SIG-M5 treated with dmso at 0.1 percent for 504 hours (cell line): Measurements from ENCODE around the gene GTF3C1.
A peak's percentile ranks its signal among the peaks of the same experiment; 100 is the strongest.

Experiments
- DNase-seq: peaks from one replicate; lab custom pipeline; 2025; ENCODE audit not compliant: unreplicated experiment; lab: John Stamatoyannopoulos, UW

The GTF3C1 gene

DNA sequence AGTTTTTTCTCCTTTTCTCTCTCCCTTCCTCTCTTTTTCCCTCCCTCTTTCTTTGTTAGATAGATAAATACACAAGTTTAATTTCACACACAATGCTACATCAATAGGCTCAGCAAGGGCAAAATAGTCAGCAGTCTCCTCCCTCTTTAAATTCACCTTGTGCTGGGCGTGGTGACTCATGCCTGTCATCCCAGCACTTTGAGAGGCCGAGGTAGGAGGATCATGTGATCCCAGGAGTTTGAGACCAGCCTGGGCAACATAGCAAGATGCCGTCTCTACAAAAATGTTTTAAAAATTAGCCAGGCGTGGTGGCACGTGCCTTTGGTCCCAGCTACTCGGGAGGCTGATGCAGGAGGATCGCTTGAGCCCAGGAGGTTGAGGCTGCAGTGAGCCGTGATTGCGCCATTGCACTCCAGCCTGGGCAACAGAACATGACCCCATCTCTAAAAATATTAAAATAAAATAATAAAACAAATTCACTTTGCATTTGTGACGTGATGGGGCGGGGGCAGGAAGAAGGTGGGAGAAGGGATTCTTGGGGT, 120.3 kb downstream of the GTF3C1 start:
- no peak for DNase-seq

DNA sequence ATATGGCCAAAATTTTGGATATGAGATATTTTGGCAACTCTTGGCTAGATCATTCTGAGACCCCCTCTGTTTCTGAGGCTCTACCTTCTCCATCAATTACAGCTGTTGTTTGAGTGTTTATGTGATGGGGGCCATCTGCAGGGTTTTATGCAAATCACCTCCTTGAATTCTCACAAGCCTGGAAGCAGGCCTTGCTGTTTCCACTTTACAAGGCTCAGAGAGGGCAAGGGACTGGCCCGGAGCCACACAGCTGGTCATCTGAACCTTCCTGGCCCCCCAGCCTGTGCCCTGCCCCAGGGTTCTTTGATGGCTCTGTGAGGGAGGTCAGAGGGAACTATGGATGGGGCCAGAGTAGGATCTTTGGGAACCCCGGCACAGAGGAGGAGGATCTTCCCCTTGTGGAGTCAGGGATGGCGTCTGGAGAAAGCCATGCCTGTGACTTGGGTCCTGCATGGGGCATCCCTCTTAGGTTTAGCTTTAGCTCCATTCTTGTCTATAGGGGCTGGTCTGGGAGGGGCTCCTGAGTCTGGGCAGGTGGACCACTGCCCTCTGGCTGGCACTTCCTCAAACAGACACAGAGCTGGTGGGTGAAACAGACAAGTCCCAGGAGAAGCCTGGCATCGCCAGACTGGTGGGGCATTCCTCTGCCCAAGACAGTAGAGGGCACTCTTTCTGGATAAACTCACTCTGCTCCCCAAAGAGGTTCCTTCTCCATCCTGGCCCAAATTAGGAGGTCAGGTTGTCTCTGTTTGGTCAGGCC, 121.5 kb downstream of the GTF3C1 start:
- DNase-seq: no peak

DNA sequence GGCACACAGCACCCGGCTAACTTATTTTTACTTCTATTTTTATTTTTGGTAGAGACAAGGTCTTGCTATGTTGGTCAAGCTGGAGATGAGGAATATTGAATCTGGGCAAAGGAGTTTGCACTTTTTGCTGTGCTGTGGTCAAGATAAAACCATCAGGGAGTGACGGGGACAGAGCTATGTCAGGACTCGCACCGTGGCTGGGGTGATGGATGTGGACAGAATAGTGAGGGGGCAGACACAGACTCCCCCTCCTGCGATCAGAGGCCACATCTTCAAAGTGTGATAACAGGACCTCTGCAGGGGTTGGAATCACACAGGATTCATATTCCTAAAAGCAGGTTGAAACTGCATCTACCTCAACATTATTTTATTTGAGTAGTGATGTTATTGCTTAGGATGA, 122.2 kb downstream of the GTF3C1 start:
- no peak for DNase-seq

DNA sequence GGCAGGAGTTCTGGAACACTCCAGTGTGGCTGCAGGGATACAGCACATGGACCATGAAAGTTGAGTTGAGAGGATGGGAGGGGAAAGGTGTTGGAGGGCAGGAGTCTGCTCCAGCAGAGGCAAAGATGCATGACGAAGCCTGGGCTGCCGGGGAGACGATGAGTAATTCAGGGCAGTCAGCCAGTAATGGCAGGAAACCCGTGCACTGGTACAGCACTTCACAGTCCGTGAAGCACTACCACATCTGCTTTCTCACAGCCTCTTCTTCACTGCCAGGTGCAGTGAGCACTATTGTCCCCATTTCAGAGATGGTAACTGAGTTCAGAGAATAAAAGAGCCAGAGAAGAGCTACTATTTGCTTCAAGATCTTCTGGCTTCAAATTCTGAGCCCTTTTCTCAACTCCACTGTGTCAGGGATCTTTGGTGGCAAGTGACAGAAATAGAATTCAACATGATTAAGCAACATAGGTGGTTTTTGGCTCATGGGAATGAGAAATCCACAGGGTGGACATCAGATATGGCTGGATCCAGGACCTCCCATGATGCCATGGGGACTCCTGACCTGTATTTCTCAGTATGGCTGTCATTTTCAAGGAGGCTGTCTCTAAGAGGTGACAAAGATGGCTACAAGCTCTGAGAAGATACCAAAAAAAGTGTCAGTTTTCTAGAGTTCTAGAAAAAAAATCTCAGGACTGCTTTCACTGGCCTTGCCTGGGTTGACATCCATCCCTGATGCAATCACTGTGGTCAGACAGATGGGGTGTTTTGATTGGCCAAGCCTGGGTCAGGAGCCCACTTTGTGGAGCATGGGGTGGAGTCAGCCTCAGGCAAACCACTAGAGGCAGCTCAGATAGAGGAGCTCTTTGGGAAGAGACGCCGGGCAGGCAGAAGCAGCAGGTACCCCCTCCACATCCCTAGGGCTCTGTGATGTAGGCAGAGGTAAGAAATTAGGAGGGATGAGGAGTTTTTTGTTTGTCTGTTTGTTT, 123.0 kb downstream of the GTF3C1 start:
- DNase-seq: peak; percentile 65

DNA sequence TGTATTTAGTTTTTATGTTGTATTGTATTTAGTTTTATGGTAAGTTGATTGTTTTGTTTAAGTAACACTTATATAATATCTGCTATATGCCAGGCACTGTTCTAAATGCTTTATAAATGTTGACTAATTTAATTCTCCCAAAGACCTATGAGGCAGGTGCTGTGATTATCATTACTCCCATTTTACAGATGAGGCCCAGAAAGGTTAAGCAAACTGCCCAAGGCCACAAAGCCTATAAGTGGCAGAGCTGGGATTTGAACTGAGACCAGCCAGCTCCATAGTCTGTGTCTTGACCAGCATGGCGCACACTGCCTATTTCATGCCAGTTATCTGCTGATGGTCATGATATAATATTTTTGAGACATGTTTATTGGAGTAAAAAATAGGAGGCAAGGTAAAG, 123.8 kb downstream of the GTF3C1 start:
- DNase-seq: no peak

DNA sequence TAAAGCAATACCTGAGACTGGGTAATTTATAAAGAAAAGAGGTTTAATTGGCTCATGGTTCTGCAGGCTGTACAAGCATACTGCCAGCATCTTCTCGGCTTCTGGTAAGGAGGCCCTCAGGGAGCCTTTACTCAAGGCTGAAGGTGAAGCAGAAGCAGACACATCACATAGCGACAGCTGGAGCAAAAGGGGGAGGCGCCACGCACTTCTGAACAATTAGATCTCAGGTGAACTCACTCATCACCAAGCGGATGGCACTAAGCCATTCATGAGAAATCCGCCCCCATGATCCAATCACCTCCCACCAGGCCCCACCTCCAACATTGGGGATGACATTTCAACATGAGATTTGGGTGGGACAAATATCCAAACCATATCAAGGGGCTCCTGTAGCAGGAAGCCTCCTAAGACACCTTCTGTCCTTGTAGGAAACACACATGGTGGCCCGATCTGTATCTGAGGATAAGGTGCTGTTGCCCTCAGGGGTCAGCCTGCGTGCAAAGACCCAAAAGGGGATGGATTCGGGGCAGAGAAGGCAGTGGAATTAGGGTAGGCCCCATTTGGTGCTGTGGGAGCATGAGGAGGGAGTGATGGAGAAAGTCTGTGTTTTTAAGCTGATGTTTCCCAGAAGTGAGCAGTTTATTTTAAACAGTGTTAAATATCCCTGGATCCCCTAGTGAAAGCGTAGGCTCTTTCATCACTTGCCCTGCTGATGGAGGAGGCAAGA, 124.8 kb downstream of the GTF3C1 start:
- DNase-seq: no peak

DNA sequence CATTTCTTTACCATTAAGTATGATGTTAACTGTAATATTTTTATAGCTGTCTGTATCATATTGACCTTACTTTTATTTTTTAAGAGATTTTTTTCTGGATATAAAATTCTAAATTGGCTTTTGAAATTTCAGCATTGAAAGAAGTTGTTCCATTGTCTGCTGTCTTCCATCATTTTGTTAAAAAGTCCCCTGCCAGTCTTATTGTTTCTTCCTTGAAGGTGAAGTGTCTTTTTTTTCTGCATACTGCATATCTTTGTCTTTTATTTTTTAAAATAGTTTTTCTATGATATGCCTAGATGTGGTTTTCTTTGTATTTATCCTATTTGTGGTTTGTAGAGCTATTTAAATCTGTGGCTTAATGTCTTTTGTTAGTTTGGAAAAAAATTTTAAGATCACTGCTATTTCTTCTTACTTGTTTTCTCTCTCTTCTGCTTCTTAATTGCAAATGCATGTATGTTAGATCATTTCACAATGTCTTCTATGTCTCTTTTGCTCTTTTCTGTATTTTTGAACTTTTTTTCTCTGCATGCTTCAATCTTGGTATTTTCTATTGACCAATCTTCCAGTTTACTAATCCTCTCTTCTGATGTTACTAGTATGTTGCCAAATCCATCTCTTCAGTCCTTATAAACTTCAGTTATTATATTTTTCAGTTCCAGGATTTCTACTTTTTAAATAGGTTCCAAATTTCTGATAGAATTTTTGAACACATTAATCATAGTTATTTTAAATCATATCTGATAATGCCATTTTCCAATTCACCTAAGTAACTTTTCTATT, 127.6 kb downstream of the GTF3C1 start:
- peak; percentile 31 for DNase-seq

DNA sequence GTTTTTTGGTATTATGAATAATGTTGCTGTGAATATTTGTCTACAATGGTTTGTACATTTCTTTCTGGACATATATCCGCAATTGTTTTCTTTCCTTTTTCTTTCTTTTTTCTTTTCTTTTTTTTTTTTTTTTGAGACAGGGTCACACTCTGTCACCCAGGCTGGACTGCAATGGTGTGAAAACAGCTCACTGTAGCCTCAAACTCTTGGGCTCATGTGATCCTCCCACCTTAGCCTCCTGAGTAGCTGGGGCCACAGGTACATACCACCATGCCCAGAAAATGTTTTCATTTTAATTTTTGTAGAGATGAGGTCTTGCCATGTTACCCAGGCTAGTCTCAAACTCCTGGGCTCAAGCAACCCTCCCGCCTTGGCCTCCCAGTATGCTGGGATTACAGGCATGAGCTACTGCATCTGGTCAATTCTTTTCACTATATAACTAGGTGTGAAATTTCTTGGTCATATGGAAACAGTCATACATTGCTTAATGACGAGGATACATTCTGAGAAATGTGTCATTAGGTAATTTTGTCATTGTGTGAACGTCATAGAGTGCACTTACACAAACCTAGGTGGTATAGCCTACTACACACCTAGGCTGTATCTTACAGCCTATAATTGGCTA, 132.6 kb downstream of the GTF3C1 start:
- no peak for DNase-seq

DNA sequence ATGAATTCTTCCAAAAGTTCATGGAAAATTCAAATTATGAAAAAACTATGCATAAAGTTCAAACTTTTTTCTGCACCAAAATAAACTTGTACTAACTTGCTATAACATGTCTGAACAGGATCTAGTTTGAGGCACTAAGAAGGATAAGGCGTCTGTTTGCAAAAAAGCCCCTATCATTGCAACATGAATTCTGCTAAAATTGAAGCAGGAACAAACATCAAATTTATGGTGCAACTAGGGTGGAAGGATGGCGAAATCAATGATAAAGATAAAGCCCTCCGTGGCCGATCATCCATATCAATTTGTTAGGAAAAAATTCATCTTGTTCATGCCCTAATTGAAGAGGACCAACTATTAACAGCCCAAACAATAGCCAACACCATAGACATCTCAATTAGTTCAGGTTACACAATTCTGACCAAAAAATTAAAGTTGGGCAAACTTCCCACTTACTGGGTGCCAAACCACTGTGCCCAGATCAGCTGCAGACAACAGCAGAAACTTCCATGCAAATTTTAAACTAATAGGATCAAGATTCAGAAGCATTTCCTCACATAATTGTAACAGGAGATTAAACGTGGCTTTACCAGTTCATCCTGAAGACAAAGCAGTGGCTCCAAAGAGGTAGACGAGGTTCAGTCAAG, 134.8 kb downstream of the GTF3C1 start:
- peak; percentile 90 for DNase-seq

DNA sequence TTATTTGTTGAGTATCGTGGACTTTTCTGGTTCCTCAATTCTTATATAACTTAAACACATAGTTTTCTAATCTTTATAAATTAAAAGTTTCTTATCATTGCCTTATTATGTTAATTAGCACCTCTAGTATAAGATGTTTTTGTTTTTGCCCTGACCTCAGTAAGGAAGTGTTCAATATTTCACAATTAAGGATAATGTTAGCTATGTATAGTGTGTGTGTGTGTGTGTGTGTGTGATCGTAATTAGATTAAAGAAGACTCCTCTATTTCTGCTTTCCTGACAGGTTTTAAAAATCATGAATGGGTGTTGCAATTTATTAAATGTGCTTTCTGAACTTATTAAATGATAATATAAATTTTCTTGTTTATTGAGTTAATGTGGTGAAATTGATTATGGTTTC, 135.8 kb downstream of the GTF3C1 start:
- peak; percentile 57 for DNase-seq

DNA sequence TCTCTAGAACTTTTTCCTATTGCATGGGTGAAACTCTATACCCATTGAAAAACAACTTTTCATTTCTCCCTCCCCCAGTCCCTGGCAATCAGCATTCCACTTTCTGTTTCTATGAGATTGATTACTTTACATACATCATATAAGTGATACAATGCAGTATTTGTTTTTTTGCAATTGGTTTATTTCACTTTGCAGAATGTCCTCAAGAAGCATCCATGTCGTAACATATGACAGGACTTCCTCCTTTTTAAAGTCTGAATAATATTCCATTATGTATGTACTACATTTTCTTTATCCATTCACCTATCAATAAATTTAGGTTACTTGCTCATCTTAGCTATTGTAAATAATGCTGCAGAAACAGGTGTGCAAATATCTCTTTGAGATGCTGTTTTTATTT, 139.0 kb downstream of the GTF3C1 start:
- DNase-seq: peak; percentile 20
